Endothelial cell (in vitro differentiated cells): ENCODE data around the gene CACUL1. TPM values are rescaled to one million over a fixed set of nuclear protein-coding genes. Genes with fewer than 3 reads are reported as not detected.

ENCODE experiments used
- DNase-seq: peaks from one replicate; pipeline ENCODE4 v3.0.0; 2021; ENCODE audit warnings: low spot score
- H3K27ac Mint-ChIP-seq: one replicate; pipeline ENCODE4 v1.8.0; 2021; ENCODE audit warnings: mixed read lengths, inconsistent platforms; ENCODE audit not compliant: unreplicated experiment
- H3K27me3 Mint-ChIP-seq: one replicate; pipeline ENCODE4 v1.8.0; 2021; ENCODE audit warnings: mild to moderate bottlenecking, moderate library complexity, mixed read lengths, inconsistent platforms; ENCODE audit not compliant: unreplicated experiment
- H3K36me3 Mint-ChIP-seq: one replicate; pipeline ENCODE4 v1.8.0; 2021; ENCODE audit warnings: mild to moderate bottlenecking, low read depth, mixed read lengths, inconsistent platforms; ENCODE audit not compliant: unreplicated experiment
- H3K4me1 Mint-ChIP-seq: one replicate; pipeline ENCODE4 v1.8.0; 2021; ENCODE audit warnings: mild to moderate bottlenecking, mixed read lengths, inconsistent platforms; ENCODE audit not compliant: unreplicated experiment
- H3K4me3 Mint-ChIP-seq: one replicate; pipeline ENCODE4 v1.8.0; 2021; ENCODE audit warnings: mild to moderate bottlenecking, mixed read lengths, inconsistent platforms; ENCODE audit not compliant: unreplicated experiment
- H3K9me3 Mint-ChIP-seq: one replicate; pipeline ENCODE4 v1.8.0; 2021; ENCODE audit warnings: mixed read lengths, inconsistent platforms; ENCODE audit not compliant: unreplicated experiment
- total RNA-seq: library from RNA; stranded (reverse); fragmentation: NEBNext Ultra II Directional; extraction: Animal tissue kit (Norgen Biotek cat#: 25700); gene quantifications from one replicate; pipeline ENCODE4 v1.2.1, GENCODE V29; 2021; ENCODE audit not compliant: unreplicated experiment
- TF ChIP-seq, protein P1 (sequence below): fragments of 200-600 bp; sonication (generic); IDR thresholded peaks from one replicate; pipeline ENCODE4 v1.5.0; 2021; ENCODE audit warnings: antibody characterized with exemption; ENCODE audit not compliant: unreplicated experiment

The CACUL1 gene
- total RNA-seq, 1 donor from 2014 or later, result 59.0 TPM

DNA sequence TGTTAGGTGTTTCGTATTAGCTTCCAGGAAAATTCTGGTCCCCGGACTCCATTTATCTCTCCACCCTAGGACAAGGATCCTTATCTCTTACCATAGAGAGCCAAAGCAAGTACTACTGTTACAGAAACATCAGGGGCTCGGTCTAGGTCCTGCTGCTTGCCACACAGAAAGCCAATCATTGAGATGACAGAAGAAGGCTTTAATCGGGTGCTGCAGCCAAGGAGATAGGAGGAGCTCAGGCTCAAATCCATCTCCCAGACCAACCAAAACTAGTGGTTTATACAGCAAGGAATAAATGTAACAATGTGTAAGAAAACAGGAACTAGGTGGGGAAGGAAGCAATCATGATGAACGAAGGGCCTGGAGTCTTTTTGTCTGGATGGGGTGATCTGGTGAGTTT lies 22.2 kb upstream of the CACUL1 start:
- DNase-seq, result no peak
- H3K27ac Mint-ChIP-seq, result no peak overlapping the region
- H3K36me3 Mint-ChIP-seq, result no peaks in the 10 kb centered on the region
- H3K4me3 Mint-ChIP-seq, result no peak overlapping the region
- TF ChIP-seq, protein P1, sequence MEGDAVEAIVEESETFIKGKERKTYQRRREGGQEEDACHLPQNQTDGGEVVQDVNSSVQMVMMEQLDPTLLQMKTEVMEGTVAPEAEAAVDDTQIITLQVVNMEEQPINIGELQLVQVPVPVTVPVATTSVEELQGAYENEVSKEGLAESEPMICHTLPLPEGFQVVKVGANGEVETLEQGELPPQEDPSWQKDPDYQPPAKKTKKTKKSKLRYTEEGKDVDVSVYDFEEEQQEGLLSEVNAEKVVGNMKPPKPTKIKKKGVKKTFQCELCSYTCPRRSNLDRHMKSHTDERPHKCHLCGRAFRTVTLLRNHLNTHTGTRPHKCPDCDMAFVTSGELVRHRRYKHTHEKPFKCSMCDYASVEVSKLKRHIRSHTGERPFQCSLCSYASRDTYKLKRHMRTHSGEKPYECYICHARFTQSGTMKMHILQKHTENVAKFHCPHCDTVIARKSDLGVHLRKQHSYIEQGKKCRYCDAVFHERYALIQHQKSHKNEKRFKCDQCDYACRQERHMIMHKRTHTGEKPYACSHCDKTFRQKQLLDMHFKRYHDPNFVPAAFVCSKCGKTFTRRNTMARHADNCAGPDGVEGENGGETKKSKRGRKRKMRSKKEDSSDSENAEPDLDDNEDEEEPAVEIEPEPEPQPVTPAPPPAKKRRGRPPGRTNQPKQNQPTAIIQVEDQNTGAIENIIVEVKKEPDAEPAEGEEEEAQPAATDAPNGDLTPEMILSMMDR, result no peak
- no peaks in the 10 kb centered on the region for H3K4me1 Mint-ChIP-seq
- peaks cover 16% of the 10 kb centered on the region for H3K27me3 Mint-ChIP-seq
- H3K9me3 Mint-ChIP-seq, result peaks cover 4% of the 10 kb centered on the region

DNA sequence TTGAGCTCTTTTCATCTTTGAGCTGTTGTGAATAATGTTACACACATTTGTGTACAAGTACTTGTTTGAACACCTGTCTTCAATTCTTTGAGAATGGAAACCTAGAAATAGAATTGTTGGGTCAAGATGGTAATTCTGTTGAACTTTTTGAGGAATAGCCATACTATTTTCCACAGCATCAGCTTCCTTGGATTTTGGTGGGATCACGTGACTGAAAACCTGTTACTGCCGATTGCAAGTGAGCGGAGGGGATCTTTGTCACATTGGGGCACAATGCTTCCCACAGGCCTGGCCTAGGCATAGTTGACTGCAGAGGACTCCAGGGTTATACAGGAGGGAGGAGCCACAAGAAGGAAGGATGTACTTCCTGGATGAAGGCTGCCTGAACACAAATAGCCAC lies 21.3 kb upstream of the CACUL1 start:
- Mint-ChIP-seq H3K27me3 (peaks cover 14% of the 10 kb centered on the region), H3K36me3 (no peaks in the 10 kb centered on the region), H3K4me1 (no peaks in the 10 kb centered on the region), H3K9me3 (peaks cover 4% of the 10 kb centered on the region), H3K27ac (no peak overlapping the region), H3K4me3 (no peak overlapping the region)
- no peak for DNase-seq
- TF ChIP-seq, protein P1, result no peak

DNA sequence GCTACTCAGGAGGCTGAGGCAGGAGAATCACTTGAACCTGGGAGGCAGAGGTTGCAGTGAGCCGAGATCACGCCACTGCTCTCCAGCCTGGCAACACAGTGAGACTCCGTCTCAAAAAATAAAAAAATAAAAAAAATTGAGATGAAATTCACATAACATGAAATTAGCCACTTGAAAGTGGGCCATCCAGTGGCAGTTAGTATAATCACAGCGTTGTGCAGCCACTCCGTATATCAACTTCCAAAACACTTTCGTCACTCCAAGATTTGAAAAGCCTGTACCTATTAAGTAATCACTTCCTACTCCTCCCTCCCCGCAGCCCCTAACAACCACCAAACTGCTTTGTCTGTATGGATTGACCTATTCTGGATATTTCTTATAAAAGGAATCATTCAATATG lies 20.7 kb upstream of the CACUL1 start:
- Mint-ChIP-seq H3K9me3 (peaks cover 4% of the 10 kb centered on the region), H3K27ac (no peak overlapping the region), H3K4me1 (no peaks in the 10 kb centered on the region), H3K4me3 (no peak overlapping the region), H3K36me3 (no peaks in the 10 kb centered on the region), H3K27me3 (peaks cover 11% of the 10 kb centered on the region)
- DNase-seq, result no peak
- TF ChIP-seq, protein P1, result peak; percentile 19

DNA sequence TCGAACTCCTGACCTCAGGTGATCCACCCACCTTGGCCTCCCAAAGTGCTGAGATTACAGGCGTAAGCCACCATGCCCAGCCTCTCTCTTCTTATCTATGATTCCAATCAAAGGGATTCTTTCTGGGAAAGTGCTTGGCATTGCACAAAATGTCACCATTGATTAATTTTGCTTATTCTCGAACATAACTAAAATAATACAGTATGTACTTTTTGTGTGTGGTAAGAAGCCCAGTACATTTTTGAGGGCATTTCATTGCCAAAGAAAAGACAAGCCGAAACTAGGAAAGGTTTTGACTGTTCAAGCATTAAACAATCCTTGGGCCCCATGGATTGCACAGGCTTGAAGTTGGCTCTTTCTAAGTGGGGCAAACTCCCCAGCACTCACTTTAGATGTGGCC lies 18.3 kb upstream of the CACUL1 start:
- no peak for DNase-seq
- TF ChIP-seq, protein P1, result no peak
- Mint-ChIP-seq H3K27ac (no peak overlapping the region), H3K27me3 (peaks cover 11% of the 10 kb centered on the region), H3K9me3 (no peaks in the 10 kb centered on the region), H3K4me3 (no peak overlapping the region), H3K36me3 (no peaks in the 10 kb centered on the region), H3K4me1 (no peaks in the 10 kb centered on the region)

DNA sequence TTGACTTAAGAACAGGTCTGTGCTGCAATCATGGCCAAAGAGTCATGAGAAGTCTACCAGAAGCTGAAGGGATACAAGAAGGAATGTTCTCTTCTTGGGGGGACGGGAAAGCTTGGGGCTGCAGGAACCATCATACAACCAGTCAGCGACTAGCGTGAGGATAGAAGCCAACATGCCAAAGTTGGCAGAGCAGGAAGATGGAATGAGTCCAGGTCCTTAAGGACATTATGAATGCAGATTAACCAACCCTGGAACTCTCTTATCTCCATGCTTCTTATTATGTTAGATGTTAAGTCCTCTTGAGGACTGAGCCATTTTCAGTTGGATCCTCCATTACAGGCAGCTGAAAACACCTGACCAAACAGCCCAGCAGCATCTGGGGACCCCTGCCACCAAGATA lies 17.2 kb upstream of the CACUL1 start:
- no peak for DNase-seq
- H3K4me1 Mint-ChIP-seq, result no peaks in the 10 kb centered on the region
- no peak overlapping the region for H3K4me3 Mint-ChIP-seq
- H3K36me3 Mint-ChIP-seq, result no peaks in the 10 kb centered on the region
- H3K27me3 Mint-ChIP-seq, result peaks cover 11% of the 10 kb centered on the region
- no peak overlapping the region for H3K27ac Mint-ChIP-seq
- H3K9me3 Mint-ChIP-seq, result no peaks in the 10 kb centered on the region
- TF ChIP-seq, protein P1, result no peak
